Panc1 (cell line): ENCODE data around the gene MTHFD1L.

Source experiments
- TCF7L2 ChIP-seq: IDR thresholded peaks from 2 replicates; pipeline ENCODE4 v1.6.1; 2011; ENCODE audit warnings: mild to moderate bottlenecking, low read depth, low read length, inconsistent platforms
- TF ChIP-seq, protein P1 (sequence below): fragments of 450-650 bp; IDR thresholded peaks from 2 replicates; pipeline ENCODE4 v1.5.1; 2017; ENCODE audit warnings: mild to moderate bottlenecking

DNA sequence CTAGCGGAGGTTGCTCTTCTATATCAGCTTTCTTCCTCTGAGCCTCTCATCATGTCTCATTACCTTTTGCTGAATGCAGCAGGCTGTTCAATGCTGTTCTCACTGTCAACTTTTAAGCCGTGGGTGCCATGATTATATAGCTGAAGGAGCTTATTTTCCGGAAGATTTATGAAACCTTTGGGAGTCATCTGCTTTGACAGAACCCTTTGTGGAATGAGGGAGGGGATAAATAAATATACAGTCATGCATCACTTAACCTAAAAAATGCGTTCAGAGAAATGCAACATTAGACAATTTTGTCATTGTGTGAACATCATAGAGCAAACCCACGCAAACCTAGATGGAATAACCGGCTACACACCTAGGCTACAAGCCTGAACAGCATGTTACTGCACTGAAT, 272.0 kb downstream of the MTHFD1L start:
- TF ChIP-seq, protein P1, sequence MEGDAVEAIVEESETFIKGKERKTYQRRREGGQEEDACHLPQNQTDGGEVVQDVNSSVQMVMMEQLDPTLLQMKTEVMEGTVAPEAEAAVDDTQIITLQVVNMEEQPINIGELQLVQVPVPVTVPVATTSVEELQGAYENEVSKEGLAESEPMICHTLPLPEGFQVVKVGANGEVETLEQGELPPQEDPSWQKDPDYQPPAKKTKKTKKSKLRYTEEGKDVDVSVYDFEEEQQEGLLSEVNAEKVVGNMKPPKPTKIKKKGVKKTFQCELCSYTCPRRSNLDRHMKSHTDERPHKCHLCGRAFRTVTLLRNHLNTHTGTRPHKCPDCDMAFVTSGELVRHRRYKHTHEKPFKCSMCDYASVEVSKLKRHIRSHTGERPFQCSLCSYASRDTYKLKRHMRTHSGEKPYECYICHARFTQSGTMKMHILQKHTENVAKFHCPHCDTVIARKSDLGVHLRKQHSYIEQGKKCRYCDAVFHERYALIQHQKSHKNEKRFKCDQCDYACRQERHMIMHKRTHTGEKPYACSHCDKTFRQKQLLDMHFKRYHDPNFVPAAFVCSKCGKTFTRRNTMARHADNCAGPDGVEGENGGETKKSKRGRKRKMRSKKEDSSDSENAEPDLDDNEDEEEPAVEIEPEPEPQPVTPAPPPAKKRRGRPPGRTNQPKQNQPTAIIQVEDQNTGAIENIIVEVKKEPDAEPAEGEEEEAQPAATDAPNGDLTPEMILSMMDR: no peak
- TF ChIP-seq TCF7L2: no peak
